ENCODE data around the gene ZNF365.

Gene ZNF365

DNA sequence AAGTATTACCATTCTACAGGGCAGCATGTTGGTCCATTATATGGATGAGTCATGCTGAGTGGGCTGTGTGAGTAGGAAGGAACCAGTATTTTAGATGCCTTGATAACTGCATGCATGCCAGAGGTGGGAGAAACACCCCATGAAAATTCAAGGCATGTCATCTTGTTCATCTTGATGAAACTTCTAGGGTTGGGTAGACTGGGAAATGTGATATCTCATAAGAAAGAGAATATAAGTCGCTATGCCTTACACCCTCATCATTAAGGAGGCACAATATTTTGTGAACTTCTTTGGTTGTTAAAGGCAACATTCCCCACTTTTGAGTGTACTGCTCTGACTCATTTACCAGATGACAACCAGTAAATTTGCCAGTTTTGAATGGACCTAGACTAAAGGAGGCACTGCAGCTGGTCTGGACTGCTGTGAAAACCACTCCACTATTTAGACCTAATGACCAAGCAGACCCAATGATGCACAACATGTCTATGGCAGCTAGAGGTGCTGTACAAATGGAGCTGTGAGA is 48.0 kb downstream of the ZNF365 start:
- no peak for DNase-seq (ENCODE audit: low spot score)

DNA sequence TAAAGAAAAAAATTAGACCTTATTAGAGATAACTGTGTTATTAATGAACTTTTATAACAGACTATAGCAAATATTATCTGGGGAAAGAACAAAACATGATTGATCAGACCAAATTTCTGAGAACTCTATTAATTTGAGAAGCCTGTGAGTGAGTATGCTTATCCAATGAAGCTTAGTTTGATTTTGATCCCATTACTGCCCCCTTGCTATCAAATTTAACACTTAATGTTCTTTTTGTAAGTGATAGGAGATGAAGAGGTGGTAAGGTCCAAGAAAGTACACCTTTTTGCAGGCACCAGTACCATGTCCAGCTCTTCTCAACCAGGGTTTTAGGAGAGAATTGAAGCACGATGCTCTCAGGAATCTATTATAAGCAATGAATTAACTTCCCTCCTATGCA is 49.9 kb downstream of the ZNF365 start:
- DNase-seq (ENCODE audit: low spot score), result no peak

DNA sequence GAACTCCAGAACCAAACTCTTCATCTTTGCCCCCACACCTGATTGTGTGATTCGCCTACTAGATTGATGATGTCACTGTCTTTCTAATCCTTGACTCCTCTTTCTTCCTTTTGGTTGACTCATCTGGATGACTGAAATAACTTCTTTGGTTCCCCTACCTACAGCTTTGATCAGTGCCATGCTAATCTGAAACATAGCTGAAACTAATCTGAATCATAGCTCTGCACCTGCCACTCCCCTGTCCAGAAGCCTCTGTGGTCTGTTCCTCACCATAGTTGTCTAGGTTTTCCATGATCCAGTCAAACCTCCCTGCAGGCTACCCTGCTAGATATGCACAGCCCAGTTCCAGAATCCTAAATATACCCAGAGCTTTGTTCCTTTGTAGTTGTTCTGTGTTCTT is 51.9 kb downstream of the ZNF365 start:
- no peak for DNase-seq (ENCODE audit: low spot score)

DNA sequence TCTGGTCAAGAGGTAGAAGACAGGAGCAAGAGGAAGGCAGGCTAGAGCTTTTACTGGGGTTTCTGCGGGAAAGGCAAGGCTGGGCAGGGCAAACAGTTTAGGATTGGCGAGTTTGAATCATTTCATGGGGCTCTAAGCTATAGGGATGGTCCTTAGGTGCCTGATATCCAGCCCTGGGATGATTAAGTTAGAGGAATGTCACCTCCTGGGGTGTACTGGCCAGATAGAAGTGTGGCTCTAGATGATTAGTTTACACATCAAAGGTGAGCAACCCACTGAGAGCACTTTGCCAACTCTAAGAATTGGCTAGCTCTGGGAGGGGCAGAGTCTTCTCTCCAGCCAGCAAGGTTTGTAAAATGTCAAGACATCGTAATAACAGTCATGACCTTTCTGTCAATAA is 52.4 kb downstream of the ZNF365 start:
- DNase-seq (ENCODE audit: low spot score), result no peak

DNA sequence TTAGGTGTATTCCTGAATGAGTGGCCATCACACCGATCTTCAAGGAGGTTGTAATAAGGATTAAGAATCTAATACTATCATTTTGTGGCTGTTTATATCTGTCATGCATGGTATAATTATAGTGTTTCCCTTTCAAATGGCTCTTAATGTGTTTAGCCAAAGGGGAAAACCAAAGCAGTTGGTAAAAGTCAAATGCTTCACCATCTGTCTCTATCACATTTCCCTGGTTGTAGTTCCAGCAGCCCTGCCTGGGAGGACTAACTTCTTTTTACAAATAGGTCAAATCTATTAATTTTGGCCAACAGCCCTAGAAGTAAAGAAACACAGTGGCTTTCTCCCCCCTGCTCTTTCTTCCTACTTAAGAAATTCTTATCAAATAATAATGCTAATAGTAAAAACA is 56.7 kb downstream of the ZNF365 start:
- DNase-seq (ENCODE audit: low spot score), result no peak

DNA sequence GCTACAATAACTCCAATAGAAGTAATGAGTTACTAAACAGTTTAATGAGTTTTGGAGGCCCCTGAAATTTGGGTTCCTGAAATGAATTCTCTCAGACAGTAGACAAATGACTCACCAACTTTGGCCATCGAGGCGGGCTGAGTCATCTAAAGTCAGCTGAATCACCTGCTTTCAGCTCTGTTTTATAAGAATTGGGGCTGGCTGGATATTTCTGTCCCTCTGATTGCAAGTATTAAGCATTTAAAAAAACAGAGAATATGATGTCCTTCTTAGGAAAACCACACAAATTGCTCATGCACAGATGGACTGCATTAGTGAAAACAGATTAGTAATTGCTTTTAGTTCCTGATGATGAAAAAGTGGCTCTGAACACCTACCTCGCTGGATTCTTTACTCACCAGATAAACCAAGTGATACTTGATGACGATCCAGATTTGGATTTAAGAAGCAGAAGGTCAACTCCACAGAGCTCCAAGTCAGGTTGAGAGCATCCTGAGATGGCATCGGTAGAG is 59.1 kb downstream of the ZNF365 start:
- DNase-seq (ENCODE audit: low spot score), result no peak

DNA sequence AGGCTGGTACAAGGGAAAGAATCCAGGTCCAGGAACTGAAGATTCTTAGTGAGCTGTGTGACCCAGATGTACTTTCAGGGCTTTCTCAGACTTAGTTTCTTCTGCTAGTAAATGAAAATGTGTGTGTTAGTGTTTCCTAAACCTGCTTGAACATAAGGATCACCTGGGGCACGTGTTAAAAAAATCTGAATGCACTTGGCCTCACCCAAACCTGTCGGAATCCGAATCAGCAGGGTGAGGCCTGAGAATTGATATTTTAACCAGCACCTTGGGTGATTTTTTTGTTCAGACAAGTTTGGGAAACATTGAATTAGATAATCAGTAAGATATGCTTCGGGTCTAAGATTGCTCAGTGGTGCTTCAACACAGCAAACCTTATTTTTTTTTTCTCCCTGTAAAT is 59.7 kb downstream of the ZNF365 start:
- DNase-seq (ENCODE audit: low spot score), result no peak

DNA sequence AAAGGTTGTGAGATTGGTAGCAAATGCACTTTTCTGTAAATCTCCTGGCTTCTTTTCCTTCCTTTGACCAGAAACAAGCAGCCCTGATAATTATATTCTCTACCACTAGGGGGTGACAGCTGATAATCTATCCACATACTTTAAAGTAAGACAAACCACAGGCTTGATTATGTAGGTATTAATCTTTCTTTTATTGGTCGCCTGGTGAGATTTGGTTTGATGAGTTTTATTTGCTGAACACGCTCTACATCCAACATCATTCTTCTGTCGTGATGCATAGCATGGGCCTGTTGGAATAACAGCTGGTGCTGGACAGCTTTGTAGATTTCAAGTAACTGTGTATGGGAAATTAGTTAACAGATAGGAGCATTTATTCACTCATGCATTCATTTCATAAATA is 63.5 kb downstream of the ZNF365 start:
- no peak for DNase-seq (ENCODE audit: low spot score)

DNA sequence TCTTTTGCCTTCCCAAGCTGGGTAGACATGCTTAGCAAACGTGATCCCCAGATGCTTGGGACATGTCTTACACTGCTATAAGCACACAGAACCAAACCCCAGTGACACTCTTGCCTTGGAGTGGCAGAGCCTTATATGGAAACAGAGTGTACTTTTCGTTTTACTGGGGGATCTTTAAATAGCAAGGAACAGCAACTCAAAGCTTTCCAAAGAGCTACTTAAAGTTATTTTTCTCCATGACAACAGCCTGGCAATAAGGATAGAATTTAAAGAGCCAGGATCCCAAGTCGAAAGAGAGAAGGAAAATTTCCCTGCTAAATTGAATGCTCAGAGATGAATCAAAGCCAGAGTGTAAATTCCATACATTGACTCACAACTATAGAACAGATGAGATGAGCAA is 67.8 kb downstream of the ZNF365 start:
- DNase-seq (ENCODE audit: low spot score), result no peak

DNA sequence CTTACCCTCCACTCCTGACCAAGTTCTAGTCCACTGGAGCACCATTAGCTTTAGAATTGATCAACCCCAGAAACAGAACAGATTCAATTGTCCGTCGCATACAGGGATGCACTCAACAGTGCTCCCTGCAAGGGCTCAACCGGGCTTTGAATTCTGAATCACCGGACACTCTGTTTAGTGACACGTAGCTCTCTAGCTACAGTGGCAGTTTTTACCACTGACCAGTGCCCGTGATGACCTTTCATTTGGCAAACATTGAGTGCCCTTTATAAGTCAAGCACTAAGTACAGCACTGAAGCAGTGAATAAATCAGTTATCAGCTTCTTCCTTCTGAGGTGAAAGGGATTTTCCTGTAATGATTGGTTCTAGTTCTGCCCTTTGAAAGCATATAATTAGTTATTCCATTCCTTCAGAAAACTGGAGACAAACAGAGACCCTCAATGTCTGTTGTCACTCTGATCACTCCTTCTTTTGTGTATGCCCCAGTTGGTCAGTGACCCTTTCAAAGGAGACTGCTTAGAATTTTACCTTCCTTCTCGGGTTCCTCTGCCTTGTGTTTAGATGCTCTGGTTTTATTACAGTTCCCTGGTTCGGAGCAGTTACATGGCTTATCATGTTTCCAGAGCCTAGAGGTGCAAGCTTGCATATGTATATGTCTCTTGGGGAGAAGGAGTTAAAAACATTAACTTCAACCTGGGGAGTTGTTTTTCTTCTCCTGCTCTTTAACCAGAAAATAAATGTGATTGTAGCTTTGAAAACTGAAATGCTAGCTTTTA is 68.9 kb downstream of the ZNF365 start:
- DNase-seq (ENCODE audit: low spot score), result no peak

DNA sequence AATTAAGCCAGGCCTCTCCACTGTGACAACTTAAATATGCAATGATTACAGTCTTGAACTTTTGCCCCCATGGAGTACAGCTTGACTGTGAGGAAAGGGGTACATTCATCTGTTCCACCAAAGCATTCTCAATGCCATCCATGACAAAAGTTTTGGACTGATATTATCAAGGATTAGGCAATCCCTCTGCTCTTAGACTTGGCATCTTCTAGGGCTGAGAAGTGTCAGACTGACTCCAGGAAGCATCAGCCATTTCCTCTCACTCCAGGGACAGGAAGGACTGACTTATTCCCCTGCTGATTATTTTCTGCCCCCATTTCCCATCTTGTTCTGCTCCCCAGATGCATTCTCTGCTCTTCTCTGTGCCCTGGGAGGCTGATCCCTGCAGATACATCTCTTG is 69.7 kb downstream of the ZNF365 start:
- no peak for DNase-seq (ENCODE audit: low spot score)

DNA sequence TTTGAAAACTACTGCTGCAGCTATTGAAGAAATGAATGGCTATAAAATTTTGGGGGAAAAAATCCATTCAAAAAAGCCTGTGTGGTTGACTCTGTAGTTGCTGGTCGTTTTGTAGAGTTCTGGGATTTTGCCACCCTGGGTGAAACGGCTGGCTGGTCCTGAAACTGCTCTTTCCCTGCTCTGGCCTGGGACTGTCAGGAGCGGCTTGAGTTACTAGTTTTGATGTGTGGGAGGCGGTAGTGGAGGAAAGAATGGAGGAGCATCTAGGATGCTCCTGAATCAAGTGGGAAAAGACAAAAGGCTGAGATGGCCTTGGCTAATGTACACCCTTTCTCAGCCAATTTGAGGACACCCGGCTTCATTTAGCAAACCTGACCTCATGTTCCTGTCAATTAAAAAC is 72.5 kb downstream of the ZNF365 start:
- DNase-seq (ENCODE audit: low spot score), result no peak

DNA sequence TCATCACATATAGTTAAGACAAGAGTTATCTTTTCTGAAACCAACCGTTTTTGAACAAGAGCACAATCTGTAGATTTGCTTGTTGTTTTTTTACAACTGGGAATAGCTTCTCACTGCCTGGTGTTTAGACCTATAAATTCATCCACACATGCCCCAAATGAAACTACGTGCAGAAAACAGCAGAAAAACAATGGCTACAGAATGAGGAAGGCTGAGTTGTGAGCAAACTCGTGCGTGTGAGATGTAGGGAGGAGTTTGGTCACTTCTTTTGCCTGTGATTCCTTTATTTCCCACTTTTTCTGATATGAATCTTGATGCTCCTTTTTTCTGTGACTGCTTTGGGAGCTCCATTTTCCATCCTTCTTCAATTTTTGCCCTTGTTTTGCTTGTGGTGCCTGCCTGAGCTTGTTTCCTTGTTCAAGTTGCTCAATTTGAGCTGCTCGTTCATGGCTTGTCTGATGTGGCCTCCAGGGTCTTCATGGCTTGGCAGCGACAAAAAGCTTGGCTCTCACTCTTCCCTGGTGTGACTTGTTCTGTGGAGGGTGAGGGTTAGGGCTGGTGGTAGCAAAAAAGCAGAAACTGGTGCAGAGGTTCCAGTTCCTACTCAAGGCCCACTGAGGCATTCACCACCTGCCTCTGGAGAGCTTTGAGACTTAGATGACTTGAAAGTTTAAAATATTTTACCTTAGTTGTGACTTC is 76.9 kb downstream of the ZNF365 start:
- no peak for DNase-seq (ENCODE audit: low spot score)

DNA sequence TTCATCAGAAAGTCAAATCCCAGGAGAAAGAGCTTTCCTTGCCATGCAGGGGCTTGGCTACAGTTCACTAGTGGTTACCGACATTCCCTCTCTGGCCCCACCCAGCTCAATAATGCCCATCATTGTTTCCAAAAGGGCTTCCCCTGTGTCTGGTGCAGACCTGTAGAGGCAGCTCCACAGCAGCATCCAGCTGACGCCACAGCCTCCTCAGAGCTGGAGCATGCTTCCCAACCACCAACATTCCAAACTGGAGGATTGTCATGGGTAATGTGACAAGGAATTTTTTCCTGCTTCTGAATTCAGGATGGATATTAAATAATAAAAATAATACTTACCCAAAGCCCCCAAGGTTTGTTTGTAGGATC is 77.4 kb downstream of the ZNF365 start:
- no peak for DNase-seq (ENCODE audit: low spot score)

Data from HuH-7.5 (cell line).